Measurements from ENCODE around the gene TBCB. TPM values are rescaled to one million over a fixed set of nuclear protein-coding genes. Genes with fewer than 3 reads are reported as not detected.
"Not testable (repeated sequence)": the region's sequence is repeated elsewhere in the genome, so short reads cannot be mapped to it uniquely, and the experiment has no call there.

TBCB gene
- total and polyA plus RNA-seq, 5 donors, result 76.8 to 101 (median 83.7) TPM

GRCh38 chr19:36113894-36114720, 1.2 kb upstream of the TBCB start:
- peak; percentile 0 to 9 for ATAC-seq
- WGBS, result 11% methylated on average over 48 of the region's 48 CpGs
- Histone ChIP-seq H3K4me1 (ENCODE audit: control insufficient read depth, insufficient read depth, low read length) (no peaks in the 10 kb centered on the region), H3K9me3 (ENCODE audit: control insufficient read depth, low read length) (no peaks in the 10 kb centered on the region), H3K4me3 (ENCODE audit: low read length) (peak overlapping the region; percentile 62), H3K27ac (ENCODE audit: low read length) (peak overlapping the region; percentile 61), H3K27me3 (ENCODE audit: control insufficient read depth, insufficient read depth) (no peaks in the 10 kb centered on the region)
- intact Hi-C loops (cut with DNase I), result loop anchor here in 2 of 4 donors (5.0 to 10.0 kb wide), 3 partner anchors 49 to 119 kb away; partner anchors contain the start of gene SDHAF1 (in 1 of the 2)
- DNase-seq, result peak in 1 of 3 donors; percentile 74

GRCh38 chr19:36114721-36115452, 381 bp upstream of the TBCB start, which contains the start of gene POLR2I:
Gene POLR2I, minus strand, starts transcription at chr19:36114875. Its CDS starts 19 bp downstream, at chr19:36114856.
- Histone ChIP-seq H3K27me3 (ENCODE audit: control insufficient read depth, insufficient read depth) (no peaks in the 10 kb centered on the region), H3K9me3 (ENCODE audit: control insufficient read depth, low read length) (no peaks in the 10 kb centered on the region), H3K27ac (ENCODE audit: low read length) (peak within 1 kb of the TSS; percentile 85), H3K4me3 (ENCODE audit: low read length) (peak within 1 kb of the TSS; percentile 69), H3K4me1 (ENCODE audit: control insufficient read depth, insufficient read depth, low read length) (no peaks in the 10 kb centered on the region)
- DNase-seq, result peak; percentile 99 to 100 (median 99)
- under 1% methylated on average over 60 of the region's 60 CpGs for WGBS
- peak; percentile 96 to 97 for ATAC-seq
- intact Hi-C loops (cut with DNase I), result loop anchor here in 2 of 4 donors (5.0 to 10.0 kb wide), 3 partner anchors 50 to 120 kb away; partner anchors contain the start of gene SDHAF1 (in 1 of the 2)

GRCh38 chr19:36116344-36116637, 1.0 kb downstream of the TBCB start:
- WGBS, result 100% methylated on average over 1 of the region's 1 CpG
- Histone ChIP-seq H3K4me1 (ENCODE audit: control insufficient read depth, insufficient read depth, low read length) (no peaks in the 10 kb centered on the region), H3K4me3 (ENCODE audit: low read length) (peak overlapping the region; percentile 69), H3K9me3 (ENCODE audit: control insufficient read depth, low read length) (no peaks in the 10 kb centered on the region), H3K27me3 (ENCODE audit: control insufficient read depth, insufficient read depth) (no peaks in the 10 kb centered on the region), H3K27ac (ENCODE audit: low read length) (no peak overlapping the region)
- intact Hi-C loops (cut with DNase I), result loop anchor here in 2 of 4 donors (10.0 kb wide), 2 partner anchors 51 to 121 kb away; partner anchors contain the start of gene SDHAF1 (in 1 of the 2)
- no peak for ATAC-seq
- DNase-seq, result no peak

GRCh38 chr19:36120092-36120983, 5.1 kb downstream of the TBCB start:
- DNase-seq, result peak in 1 of 3 donors; percentile 38
- Histone ChIP-seq H3K4me3 (ENCODE audit: low read length) (no peak overlapping the region), H3K27me3 (ENCODE audit: control insufficient read depth, insufficient read depth) (no peaks in the 10 kb centered on the region), H3K27ac (ENCODE audit: low read length) (no peak overlapping the region), H3K4me1 (ENCODE audit: control insufficient read depth, insufficient read depth, low read length) (no peaks in the 10 kb centered on the region), H3K9me3 (ENCODE audit: control insufficient read depth, low read length) (no peaks in the 10 kb centered on the region)
- intact Hi-C loops (cut with DNase I), result no loop called here
- ATAC-seq, result no peak
- WGBS, result 92% methylated on average over 26 of the region's 26 CpGs

- DNase-seq (peak in 1 of 3 donors; percentile 32), ATAC-seq (no peak)
- no peaks in the 10 kb centered on the region for H3K27me3 ChIP-seq (ENCODE audit: control insufficient read depth, insufficient read depth)
- no peaks in the 10 kb centered on the region for H3K4me1 ChIP-seq (ENCODE audit: control insufficient read depth, insufficient read depth, low read length)
- WGBS, result 92% methylated on average over 18 of the region's 18 CpGs
- no peak overlapping the region for H3K27ac ChIP-seq (ENCODE audit: low read length)
- no peaks in the 10 kb centered on the region for H3K9me3 ChIP-seq (ENCODE audit: control insufficient read depth, low read length)
- no peak overlapping the region for H3K4me3 ChIP-seq (ENCODE audit: low read length)
- intact Hi-C loops (cut with DNase I), result no loop called here
Measured at GRCh38 chr19:36120984-36121358, 5.7 kb downstream of the TBCB start.

- no peak overlapping the region for H3K27ac ChIP-seq (ENCODE audit: low read length)
- H3K27me3 ChIP-seq (ENCODE audit: control insufficient read depth, insufficient read depth), result no peaks in the 10 kb centered on the region
- no peaks in the 10 kb centered on the region for H3K4me1 ChIP-seq (ENCODE audit: control insufficient read depth, insufficient read depth, low read length)
- 85% methylated on average over 49 of the region's 49 CpGs for WGBS
- peak in 1 of 3 donors; percentile 51 for DNase-seq
- ATAC-seq, result peak in 1 of 2 donors; percentile 23
- intact Hi-C loops (cut with DNase I), result no loop called here
- H3K4me3 ChIP-seq (ENCODE audit: low read length), result no peak overlapping the region
- H3K9me3 ChIP-seq (ENCODE audit: control insufficient read depth, low read length), result no peaks in the 10 kb centered on the region
Measured at GRCh38 chr19:36121486-36122124, 6.3 kb downstream of the TBCB start.

GRCh38 chr19:36125557-36125956, 10.3 kb downstream of the TBCB start:
- intact Hi-C loops (cut with DNase I), result loop anchor here in 2 of 4 donors (5.0 kb wide), 1 partner anchor 47 kb away; no protein-coding TSS in a partner anchor
- ATAC-seq (no peak), DNase-seq (no peak)
- no peaks in the 10 kb centered on the region for H3K4me1 ChIP-seq (ENCODE audit: control insufficient read depth, insufficient read depth, low read length)
- 82% methylated on average over 9 of the region's 9 CpGs for WGBS
- no peak overlapping the region for H3K4me3 ChIP-seq (ENCODE audit: low read length)
- no peaks in the 10 kb centered on the region for H3K27me3 ChIP-seq (ENCODE audit: control insufficient read depth, insufficient read depth)
- no peaks in the 10 kb centered on the region for H3K9me3 ChIP-seq (ENCODE audit: control insufficient read depth, low read length)
- H3K27ac ChIP-seq (ENCODE audit: low read length), result no peak overlapping the region

GRCh38 chr19:36128392-36128736, 13.1 kb downstream of the TBCB start:
- no peak for DNase-seq
- 12% methylated on average over 10 of the region's 10 CpGs for WGBS
- intact Hi-C loops (cut with DNase I), result loop anchor here (1.0 to 5.0 kb wide), 3 partner anchors 42 to 44 kb away; no protein-coding TSS in a partner anchor

GRCh38 chr19:36131221-36131620, 16.0 kb downstream of the TBCB start:
- 62% methylated on average over 6 of the region's 6 CpGs for WGBS

More at GRCh38 chr19:36128392-36128736, 13.1 kb downstream of the TBCB start:
- Histone ChIP-seq H3K27me3 (ENCODE audit: control insufficient read depth, insufficient read depth) (no peaks in the 10 kb centered on the region), H3K9me3 (ENCODE audit: control insufficient read depth, low read length) (no peaks in the 10 kb centered on the region), H3K27ac (ENCODE audit: low read length) (peak overlapping the region; percentile 94), H3K4me1 (ENCODE audit: control insufficient read depth, insufficient read depth, low read length) (no peaks in the 10 kb centered on the region), H3K4me3 (ENCODE audit: low read length) (peak overlapping the region; percentile 44)
- ATAC-seq, result peak; percentile 27 to 34

GRCh38 chr19:36134867-36135266, 19.6 kb downstream of the TBCB start:
- H3K4me3 ChIP-seq (ENCODE audit: low read length); intact Hi-C loops (cut with DNase I); ATAC-seq; H3K27ac ChIP-seq (ENCODE audit: low read length); H3K27me3 ChIP-seq (ENCODE audit: control insufficient read depth, insufficient read depth); H3K9me3 ChIP-seq (ENCODE audit: control insufficient read depth, low read length); H3K4me1 ChIP-seq (ENCODE audit: control insufficient read depth, insufficient read depth, low read length); DNase-seq: not testable (repeated sequence)
- WGBS, result 90% methylated on average over 4 of the region's 4 CpGs

More at GRCh38 chr19:36131221-36131620, 16.0 kb downstream of the TBCB start:
- H3K9me3 ChIP-seq (ENCODE audit: control insufficient read depth, low read length); H3K4me1 ChIP-seq (ENCODE audit: control insufficient read depth, insufficient read depth, low read length); H3K27ac ChIP-seq (ENCODE audit: low read length); H3K27me3 ChIP-seq (ENCODE audit: control insufficient read depth, insufficient read depth); H3K4me3 ChIP-seq (ENCODE audit: low read length); ATAC-seq; intact Hi-C loops (cut with DNase I): not testable (repeated sequence)
- DNase-seq, result peak; percentile 61 to 79 (median 70)

All from right cardiac atrium (tissue), 5 donors.